CD1c-positive myeloid dendritic cell (primary cell): Measurements from ENCODE around the gene CHST5.
A peak's percentile ranks its signal among the peaks of the same experiment; 100 is the strongest.
"Not testable (repeated sequence)": the region's sequence is repeated elsewhere in the genome, so short reads cannot be mapped to it uniquely, and the experiment has no call there.

Experiments used
- DNase-seq: peaks from one replicate; pipeline ENCODE4 v3.0.0-alpha.2; 2016; ENCODE audit errors: extremely low spot score

CHST5 gene

DNA sequence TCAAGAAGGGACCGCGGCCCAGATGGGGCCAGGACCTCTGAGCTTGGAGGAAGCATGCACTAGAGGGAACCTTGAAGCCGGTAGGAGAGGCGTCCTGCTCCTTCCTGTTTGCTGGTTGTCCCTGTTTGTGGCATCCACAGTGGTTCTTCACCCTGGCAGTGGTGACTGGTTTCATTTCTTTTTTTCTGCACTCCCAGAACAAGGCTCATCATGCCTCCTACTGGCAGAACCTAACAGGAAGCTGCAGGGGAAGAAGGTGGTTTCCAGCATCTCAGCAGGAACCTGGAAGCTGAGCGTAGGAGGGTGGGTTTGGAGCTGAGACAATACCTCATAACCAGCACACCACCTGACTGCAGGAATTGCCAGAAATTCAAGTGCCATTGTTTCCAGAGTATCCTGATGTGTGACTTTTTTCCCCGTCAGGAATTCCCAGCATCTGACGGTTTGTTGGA, 14.3 kb upstream of the CHST5 start:
- peak; percentile 95 for DNase-seq

DNA sequence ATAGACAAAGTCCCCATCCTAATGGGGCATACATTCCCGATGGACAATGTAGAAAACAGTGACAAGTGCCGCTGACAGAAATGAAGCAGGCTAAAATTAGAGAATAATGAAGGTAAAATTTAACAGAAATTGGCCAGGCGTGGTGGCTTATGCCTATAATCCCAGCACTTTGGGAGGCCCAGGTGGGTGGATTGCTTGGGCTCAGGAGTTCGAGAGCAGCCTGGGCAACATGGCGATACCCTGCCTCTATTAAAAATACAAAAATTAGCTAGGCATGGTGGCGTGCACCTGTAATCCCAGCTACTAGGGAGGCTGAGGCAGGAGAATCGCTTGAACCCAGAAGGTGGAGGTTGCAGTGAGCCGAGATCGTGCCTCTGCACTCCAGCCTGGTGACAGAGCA, 12.5 kb upstream of the CHST5 start:
- DNase-seq: not testable (repeated sequence)

DNA sequence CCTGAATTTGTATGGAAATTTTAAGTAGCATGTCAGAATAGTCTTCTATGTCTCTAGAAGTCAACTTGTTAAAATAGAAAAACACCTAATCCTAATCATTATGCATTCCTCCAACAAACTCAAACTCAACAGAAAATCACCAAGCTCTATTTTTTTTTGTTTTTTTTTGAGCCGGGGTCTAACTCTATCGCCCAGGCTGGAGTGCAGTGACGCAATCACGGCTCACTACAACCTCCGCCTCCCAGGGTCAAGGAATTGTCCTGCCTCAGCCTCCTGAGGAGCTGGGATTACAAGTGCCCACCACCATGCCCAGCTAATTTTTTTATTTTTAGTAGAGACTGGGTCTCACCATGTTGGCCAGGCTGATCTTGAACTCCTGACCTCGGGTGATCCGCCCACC, 10.4 kb upstream of the CHST5 start:
- no peak for DNase-seq

DNA sequence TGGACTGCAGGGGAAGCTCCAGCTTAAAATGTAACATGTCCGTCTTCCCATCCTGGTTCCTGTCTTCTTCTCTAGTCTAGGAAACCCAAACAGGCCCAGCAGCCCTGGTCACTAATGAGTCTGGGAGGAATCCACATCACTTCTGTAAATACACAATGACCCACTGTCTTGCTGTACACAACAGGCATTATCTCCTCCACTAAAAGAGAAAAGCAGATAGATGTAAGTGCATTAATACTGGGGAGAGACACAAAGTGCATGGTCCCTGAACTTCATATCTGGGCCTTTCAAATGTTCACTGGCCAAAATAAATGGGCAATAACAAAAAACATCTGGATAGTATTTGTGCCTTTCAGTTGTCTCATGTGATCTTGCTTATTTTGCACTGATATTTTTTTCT, 10.0 kb upstream of the CHST5 start:
- DNase-seq: not testable (repeated sequence)

GRCh38 chr16:75542462-75542861, 6.6 kb upstream of the CHST5 start:
- DNase-seq: not testable (repeated sequence)

GRCh38 chr16:75541236-75541635, 5.3 kb upstream of the CHST5 start:
- no peak for DNase-seq

DNA sequence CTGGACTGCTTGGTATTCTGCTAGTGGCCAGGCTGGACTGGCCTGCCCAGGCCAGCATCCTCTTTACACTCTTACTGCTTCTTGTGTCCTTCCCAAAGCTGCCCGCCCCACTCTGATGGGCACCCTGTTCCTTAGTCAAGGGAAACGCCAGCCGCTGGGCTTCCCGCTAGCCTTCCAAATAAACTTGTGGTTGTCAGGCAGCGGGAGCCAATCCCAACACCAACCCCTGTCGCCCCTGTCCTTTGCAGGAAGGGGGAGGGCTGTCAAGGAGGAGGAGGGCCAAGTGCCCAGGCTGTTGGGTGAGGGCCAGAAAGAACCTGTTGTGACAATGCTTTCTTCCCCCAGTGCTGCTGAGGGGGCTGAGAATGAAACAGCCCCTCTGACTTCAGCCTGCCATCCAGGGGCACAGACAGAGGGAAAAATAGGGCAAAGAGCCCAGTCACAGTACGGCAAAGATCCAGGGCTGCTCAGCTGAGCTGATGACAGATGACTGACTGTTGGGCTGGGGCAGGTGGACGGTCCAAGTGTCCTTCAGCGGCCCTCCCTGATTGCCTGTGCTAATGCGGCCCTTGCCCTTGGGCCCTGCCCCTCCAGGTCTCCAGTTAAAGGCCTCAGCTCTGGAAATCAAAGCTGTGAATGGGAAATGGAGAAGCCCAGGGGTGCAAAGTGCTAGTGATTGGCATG, 3.1 kb upstream of the CHST5 start:
- DNase-seq: not testable (repeated sequence)

DNA sequence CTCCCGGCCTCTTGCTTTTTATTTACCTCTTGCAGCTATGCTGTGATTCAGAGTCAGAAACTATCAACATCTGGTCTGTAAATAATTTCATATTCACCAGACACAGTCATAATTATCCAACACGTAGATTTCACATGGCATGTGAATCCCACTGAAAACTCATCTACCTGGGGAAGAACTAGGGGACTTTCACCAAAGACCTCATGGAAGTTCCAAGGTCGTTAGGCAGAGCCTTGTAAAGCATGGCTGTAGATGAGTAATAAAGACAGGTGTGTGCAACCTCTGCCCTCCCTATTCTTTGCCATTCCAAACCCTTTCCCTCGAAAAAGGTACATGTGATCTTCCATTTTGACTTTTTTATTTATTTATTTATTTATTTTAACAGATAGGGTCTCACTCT, 1.9 kb upstream of the CHST5 start:
- DNase-seq: no peak

DNA sequence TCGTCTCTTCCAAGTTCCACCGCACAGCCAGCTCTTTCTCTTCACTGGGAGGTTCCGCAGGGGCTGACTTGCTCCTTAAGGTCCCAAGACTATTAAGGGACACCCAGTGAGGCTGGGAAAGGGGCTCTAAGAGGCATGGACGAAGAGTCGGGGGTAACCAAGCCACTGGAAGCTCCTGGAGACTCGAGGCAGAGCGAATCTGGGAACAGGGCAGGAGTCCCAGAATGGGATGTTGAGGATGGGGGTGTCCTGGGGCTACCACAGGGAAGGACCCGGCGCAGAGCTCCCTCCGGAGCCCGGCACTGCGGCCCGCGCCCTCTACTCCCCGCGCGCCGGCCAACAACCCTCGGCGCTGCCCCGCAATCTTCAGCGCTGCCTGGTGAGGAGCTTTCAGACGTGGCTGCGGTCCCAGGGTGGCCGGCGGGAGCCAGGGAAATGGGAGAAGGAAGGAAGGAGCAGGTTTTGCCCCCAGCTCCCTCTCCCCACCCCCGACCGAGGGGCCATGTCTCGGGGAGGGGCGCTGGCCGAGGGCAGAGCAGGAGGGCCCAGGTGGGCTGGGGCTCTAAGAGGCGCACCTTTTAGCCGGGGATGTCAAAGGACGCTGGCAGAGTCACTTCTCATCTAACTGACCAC, 581 bp downstream of the CHST5 start:
- DNase-seq: no peak

DNA sequence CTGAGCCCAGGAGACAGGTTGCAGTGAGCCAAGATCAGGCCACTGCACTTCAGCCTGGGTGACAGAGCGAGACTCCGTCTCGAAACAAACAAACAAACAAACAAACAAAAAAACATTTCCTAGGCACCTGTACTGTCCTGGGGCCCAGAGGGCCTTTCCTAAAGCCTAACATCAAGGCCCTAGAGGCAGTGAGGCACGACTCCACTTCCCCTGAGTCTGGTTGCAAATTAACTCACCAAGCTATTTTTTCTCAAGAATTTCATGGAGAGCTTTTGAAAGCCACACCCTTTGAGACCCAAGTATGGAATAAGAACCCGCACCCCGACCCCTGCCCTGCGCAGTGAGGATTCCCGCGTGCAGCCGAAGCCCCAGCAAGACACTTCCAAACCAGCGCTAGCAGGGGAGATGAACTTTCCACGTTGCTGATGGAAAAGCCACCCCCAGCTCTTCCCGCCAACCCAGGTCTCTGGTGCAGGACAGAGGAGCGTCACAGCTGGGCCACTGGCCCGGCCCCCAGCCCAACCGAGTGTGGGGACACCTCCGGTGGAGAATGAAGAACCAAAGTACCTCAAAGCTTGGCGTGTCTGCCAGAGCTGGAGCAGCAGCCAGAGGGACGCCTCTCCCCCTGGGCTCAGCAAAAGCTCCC, 1.2 kb downstream of the CHST5 start:
- DNase-seq: no peak

- DNase-seq: no peak
Observed at GRCh38 chr16:75532791-75533190, 3.1 kb downstream of the CHST5 start.

DNA sequence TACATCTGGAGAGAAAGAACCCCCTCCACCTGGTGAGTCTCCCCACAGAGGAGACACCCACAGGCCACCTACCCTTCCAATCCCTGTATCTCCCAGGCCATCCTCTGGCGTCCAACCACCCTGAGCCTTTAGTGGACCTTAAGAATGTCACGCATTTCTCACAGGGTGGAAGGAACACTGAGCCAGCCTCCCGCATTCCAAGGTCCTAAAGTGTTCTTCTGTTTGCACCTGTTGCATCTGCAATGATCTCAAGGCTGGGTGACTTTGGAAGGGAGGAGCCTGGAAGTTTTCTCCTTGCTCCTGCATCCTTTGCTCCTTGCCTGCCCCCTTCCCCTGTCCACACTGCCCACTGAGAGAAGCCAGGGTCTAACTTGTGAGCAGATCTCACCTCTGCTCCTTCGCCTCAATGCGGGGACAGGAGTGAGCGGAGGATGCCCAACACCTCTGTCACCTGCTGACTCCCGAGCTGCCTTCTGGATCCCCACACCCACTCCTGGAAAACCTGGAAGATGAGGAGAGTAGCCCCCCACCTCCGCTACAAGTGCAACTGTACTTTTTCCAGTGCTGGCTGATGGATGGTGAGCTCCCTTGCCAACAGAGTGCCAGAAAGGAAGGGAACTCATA, 3.7 kb downstream of the CHST5 start:
- no peak for DNase-seq

DNA sequence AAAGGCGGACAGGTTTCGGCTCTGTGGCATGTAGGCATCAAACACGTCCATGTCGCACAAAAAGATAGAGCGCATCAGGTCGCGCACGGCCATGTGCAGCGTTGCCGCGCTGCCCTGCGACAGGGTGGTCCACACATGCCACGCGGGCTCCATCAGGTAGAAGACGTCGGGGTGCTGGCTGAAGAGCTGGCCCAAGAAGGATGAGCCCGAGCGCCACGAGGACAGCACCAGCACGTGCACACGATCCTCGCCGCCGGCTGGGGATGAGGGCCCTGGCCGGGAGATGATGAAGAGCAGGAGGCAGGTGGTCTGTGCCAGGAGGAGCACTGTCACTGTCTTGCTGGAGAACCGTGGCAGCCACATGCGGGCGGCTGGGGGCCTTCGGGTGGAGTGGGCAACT, 5.9 kb downstream of the CHST5 start:
- DNase-seq: no peak

DNA sequence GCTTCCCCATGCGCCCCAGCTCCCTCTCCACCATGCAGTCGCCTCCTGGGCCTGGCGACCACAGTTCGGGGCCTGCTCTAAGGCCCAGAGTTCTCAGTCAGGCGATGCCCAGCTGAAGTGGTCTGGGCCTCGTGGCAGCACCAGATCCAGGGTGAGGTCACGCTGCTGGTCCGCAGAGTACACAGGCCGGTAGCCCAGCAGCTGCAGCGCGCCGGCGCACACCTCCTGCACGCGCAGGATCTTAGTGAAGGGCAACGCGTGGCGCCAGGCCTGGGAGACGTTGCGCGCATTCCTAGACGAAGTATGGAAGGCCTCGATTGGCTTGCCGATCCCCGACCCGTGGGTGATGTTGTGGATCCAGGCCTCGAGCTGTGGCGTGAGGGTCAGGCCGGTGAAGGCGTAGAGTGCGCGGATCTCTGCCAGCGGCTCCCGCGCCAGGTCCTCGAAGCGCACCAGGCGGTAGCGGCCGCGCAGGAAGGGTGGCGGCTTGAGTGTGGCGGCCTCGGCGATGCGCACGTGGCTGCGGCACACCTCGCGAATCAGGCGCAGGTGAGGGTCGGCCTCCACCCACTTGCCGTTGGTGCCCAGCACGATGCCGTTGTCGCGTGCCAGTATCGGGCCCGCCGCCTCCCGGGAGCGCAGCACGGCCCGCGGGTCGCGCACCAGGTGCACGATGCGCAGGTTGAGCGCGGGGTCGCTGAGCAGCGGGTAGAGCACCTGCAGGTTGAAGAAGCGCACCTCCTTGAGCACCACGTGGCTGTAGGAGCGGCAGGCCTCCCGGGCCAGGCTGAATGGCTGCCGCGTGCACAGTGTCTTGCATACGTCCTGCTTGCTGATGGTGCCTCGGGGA, 6.6 kb downstream of the CHST5 start:
- no peak for DNase-seq

DNA sequence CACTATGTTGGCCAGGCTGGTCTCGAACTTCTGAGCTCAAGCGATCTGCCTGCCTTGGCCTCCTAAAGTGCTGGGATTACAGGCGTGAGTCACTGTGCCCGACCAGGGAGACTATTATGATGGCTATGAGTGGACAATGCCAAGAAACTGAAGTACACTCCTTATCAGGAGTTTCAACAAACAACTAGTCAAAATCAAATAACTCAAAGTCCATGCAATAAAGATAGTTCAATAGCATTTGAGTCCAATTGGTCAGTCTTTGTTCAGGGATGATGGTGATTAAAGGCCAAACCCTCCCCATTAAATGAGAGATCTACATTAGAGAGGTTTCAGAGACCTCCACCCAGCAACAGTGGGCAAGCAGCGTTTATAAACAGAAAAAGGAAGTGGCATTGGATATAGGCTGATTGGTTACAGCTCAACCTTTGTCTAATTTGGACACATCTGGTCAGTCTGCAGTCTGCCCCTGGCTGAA, 8.0 kb downstream of the CHST5 start:
- no peak for DNase-seq

DNA sequence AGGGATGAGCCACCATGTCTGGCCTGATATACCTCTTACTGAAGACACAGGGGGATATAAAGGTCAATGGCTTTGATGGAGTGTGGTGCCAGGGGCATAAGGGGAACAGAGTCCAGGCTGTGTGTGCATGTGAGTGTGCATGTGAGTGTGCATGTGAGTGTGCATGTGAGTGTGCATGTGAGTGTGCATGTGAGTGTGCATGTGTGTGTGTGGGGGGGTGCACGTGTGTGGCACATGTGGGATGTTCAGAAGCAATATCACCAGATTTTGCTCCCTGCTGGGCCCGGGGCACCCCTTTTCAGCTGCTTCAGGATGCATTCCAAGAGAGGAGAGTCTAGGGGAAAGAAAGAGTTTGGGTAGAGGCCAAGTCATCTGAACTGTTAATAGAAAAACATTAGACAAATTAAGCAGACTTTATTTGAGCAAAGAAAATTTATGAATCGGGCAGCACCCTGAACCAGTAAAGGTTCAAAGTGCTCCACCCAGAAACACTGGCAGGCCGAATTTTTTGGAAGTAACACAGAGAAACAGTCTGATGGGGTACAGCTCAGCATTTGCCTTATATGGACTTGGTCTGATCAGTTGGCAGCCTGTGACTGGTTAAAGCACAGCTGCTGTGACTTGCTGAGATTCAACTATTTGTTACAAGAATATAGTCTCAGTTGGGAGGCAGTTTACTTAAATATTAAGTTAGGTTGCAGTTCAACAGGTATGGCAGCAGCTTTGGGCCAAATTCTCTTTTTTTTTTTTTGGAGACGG, 9.7 kb downstream of the CHST5 start:
- DNase-seq: no peak

GRCh38 chr16:75519175-75519574, 16.7 kb downstream of the CHST5 start:
- DNase-seq: no peak

DNA sequence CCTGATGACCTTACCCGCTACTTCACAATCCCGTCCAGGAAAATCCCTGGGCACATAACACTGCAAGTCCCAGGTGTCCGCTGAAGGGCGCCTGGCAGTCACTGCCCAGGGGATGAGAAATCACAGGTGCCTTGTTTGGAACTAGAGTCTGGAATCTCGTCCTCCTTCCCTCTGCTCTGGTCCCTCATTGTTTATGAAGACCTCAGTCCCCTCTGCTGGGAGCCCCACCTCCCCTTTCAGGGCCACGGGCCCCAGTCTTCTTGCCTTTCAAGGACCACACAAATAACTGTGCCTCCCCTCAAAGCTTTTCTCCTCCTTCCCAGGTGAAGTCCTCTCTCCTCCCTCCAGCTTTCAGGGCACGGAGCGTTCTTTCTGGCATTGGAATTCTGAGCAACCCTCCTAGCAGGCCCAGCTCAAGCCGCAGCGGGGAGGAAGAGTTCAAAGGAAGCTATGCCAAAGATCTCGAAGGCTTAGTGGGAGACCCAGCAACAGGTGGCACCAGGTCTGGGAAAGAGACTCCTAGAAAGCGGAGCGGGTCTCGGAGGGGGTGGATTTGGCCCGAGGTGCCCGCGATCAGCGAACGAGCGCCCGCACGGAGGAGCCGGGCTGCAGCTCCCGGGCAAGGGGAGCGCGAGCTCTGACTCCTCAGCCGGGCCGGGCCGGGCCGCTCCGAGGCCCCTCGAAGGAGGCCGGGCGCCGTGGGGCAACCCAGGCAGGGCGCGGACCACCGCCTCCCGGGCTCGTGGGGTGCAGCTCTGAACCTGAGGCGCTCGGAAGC, 19.5 kb downstream of the CHST5 start:
- peak; percentile 6 for DNase-seq

GRCh38 chr16:75514296-75514695, 21.6 kb downstream of the CHST5 start:
- DNase-seq: no peak

GRCh38 chr16:75506574-75506973, 29.3 kb downstream of the CHST5 start:
- DNase-seq: peak; percentile 89
